BLaER1 treated with 17β-estradiol and CSF1 and Interleukin-3, amounts not matched to agents 10 nM and 100 nM (cell line): ENCODE data around the gene SPATA33.
A peak's percentile ranks its signal among the peaks of the same experiment; 100 is the strongest.
"Not testable (repeated sequence)": the region's sequence is repeated elsewhere in the genome, so short reads cannot be mapped to it uniquely, and the experiment has no call there.

Experiments used
- H3K27ac ChIP-seq, 11 experiments: shearing (Covaris generic); formaldehyde crosslinking; 2 replicates each; pipeline ENCODE4 v1.8.1; 2022
- H3K27me3 ChIP-seq, 11 experiments: shearing (Covaris generic); formaldehyde crosslinking; 2 replicates each; pipeline ENCODE4 v1.8.1; 2022
- H3K36me3 ChIP-seq, 11 experiments: shearing (Covaris generic); formaldehyde crosslinking; 2 replicates each; pipeline ENCODE4 v1.8.1; 2022
- H3K4me1 ChIP-seq, 10 experiments: shearing (Covaris generic); formaldehyde crosslinking; 2 replicates each; pipeline ENCODE4 v1.8.1; 2022
- H3K4me2 ChIP-seq, 11 experiments: shearing (Covaris generic); formaldehyde crosslinking; 2 replicates each; pipeline ENCODE4 v1.8.1; 2022
- H3K4me3 ChIP-seq, 10 experiments: shearing (Covaris generic); formaldehyde crosslinking; 2 replicates each; pipeline ENCODE4 v1.8.1; 2022
- H3K9ac ChIP-seq, 11 experiments: shearing (Covaris generic); formaldehyde crosslinking; 2 replicates each; pipeline ENCODE4 v1.8.1; 2022
- H3K9me3 ChIP-seq, 11 experiments: shearing (Covaris generic); formaldehyde crosslinking; replicated peaks in 1 of 11; 2 replicates each; pipeline ENCODE4 v1.8.1; 2022
- H4K20me1 ChIP-seq, 11 experiments: shearing (Covaris generic); formaldehyde crosslinking; 2 replicates each; pipeline ENCODE4 v1.8.1; 2022
- Cebpa-rat ChIP-seq, 11 experiments: shearing (Covaris generic); IDR thresholded peaks; 2 replicates each; pipeline ENCODE4 v1.8.1; 2022

SPATA33 gene

DNA sequence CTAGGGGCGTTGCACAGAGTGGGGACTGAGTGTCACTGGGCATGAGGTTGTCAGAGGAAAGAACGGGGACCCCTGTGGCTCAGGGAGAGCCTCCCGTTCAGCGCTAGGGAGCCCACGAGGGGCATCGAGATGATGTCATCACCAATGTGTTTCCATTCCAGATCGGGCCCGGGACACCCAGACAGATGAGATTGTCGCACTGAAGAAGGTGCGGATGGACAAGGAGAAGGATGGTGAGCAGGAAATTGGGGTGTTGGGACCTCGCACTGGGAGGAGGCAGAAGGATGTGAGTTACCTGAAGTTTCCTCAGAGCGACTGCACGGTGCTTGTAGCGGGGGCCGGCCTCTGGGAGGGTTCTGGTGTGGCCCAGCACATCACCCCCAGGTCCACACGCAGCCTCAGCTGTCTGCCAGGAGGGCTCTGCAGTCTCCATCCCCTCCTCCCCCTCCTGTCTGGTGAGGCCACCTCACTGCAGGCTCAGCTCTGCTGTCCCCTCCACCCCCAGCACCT lies 32.8 kb downstream of the SPATA33 start:
- Histone ChIP-seq H3K4me3 (no peak overlapping the region), H4K20me1 (peaks cover 3 to 76% (median 52%) of the 10 kb centered on the region in 11 experiments; a peak in 19 of 22 replicates), H3K9me3 (peaks cover 2 to 6% (median 5%) of the 10 kb centered on the region in 11 experiments; a peak in 21 of 22 replicates), H3K27ac (no peak overlapping the region), H3K36me3 (peaks cover 47 to 78% (median 70%) of the 10 kb centered on the region in 11 experiments), H3K27me3 (no peaks in the 10 kb centered on the region), H3K4me1 (peaks cover 14 to 67% (median 59%) of the 10 kb centered on the region in 10 experiments), H3K4me2 (no peak overlapping the region), H3K9ac (no peak overlapping the region)
- TF ChIP-seq Cebpa-rat (IDR thresholded peaks at IDR 0.05) = no peak

DNA sequence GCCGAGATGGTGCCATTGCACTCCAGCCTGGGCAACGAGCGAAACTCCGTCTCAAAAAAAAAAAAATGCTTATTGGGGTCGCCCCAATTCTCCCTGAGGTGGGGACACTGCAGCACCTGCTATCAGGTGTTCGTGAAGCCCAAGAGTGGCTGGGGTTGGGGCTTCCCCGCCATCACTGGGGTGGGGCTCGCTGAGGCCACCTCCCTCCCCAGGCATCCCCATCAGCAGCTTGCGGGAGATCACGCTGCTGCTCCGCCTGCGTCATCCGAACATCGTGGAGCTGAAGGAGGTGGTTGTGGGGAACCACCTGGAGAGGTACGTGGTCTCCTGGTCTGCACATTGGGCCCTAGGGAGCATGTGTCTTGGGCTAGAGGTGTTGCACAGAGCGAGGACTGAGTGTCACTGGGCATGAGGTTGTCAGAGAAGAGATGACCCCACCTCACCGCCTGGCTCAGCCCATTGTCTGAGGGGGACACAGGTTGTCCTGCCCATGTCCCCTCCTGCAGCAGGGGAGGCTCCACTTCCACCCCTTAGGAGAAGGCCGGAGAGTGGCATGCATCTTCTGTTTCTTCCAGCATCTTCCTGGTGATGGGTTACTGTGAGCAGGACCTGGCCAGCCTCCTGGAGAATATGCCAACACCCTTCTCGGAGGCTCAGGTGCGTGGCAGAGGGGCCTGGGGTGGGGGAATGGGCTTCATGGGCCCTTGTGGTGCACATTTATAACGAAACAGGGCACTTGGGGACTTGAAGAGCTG lies 33.8 kb downstream of the SPATA33 start:
- Histone ChIP-seq H3K9me3 (no peaks in the 10 kb centered on the region), H3K9ac (peak overlapping the region in 8 of 11 experiments; percentile 10 to 65 (median 32); a peak in 9 of 22 replicates), H3K4me1 (peaks cover 23 to 76% (median 68%) of the 10 kb centered on the region in 10 experiments), H3K36me3 (peaks cover 53 to 80% (median 72%) of the 10 kb centered on the region in 11 experiments), H4K20me1 (peaks cover 13 to 86% (median 62%) of the 10 kb centered on the region in 11 experiments; a peak in 21 of 22 replicates), H3K4me3 (no peak overlapping the region), H3K27me3 (no peaks in the 10 kb centered on the region), H3K4me2 (peak overlapping the region in 8 of 11 experiments; percentile 28 to 72 (median 59); a peak in 15 of 22 replicates), H3K27ac (peak overlapping the region in 3 of 11 experiments; percentile 28 to 35 (median 30); a peak in 2 of 22 replicates)
- TF ChIP-seq Cebpa-rat (IDR thresholded peaks at IDR 0.05) = no peak

DNA sequence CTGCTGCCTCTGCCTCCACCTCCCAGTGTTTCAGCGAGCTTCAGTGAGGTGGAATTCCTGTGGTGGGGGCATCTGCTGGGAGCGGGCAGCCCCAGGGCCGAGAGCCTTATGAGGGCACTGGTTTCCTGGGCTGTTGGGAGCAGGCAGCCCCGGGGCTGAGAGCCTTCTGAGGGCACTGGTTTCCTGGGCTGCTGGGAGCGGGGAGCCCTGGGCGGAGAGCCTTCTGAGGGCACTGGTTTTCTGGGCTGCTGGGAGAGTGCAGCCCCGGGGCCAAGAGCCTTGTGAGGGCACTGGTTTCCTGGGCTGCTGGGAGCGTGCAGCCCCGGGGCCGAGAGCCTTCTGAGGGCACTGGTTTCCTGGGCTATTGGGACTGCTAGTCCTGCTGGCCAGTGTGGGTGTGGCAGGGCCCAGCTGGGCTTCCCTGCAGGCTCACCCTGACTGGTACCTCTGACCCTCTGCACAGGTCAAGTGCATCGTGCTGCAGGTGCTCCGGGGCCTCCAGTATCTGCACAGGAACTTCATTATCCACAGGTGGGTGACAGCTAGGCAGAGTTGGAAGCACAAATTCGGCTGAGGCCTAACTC lies 34.4 kb downstream of the SPATA33 start:
- H3K27ac ChIP-seq = peak overlapping the region in 3 of 11 experiments; percentile 28 to 35 (median 30); a peak in 4 of 22 replicates
- TF ChIP-seq Cebpa-rat (IDR thresholded peaks at IDR 0.05) = no peak
- H3K4me3 ChIP-seq = no peak overlapping the region
- H3K9ac ChIP-seq = peak overlapping the region in 8 of 11 experiments; percentile 10 to 65 (median 32); a peak in 9 of 22 replicates
- peak overlapping the region in 8 of 11 experiments; percentile 28 to 72 (median 59); a peak in 14 of 22 replicates for H3K4me2 ChIP-seq
- no peaks in the 10 kb centered on the region for H3K27me3 ChIP-seq
- H3K36me3 ChIP-seq = peaks cover 57 to 86% (median 77%) of the 10 kb centered on the region in 11 experiments
- H4K20me1 ChIP-seq = peaks cover 20 to 91% (median 67%) of the 10 kb centered on the region in 11 experiments; a peak in 21 of 22 replicates
- no peaks in the 10 kb centered on the region for H3K9me3 ChIP-seq
- H3K4me1 ChIP-seq = peaks cover 29 to 83% (median 75%) of the 10 kb centered on the region in 10 experiments

DNA sequence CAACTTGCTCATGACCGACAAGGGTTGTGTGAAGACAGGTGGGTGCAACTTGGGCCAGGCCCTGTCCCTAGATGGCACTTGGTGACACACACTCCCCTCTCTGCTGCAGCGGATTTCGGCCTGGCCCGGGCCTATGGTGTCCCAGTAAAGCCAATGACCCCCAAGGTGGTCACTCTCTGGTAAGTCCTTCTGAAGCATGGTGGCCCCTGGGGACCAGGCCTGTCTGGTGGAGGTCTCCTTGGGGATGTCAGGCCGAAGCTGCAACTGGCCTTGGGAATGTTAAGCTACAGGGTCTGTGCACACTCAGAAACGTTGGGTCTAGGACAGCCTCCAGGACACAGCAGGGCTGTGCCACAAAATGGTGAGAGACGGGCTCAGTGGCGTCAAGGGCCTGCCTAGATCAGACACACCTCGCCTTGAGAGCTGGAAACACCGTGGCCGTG lies 35.7 kb downstream of the SPATA33 start:
- Histone ChIP-seq H3K4me1 (peaks cover 20 to 81% (median 67%) of the 10 kb centered on the region in 10 experiments), H3K4me3 (no peak overlapping the region), H3K36me3 (peaks cover 68 to 93% (median 86%) of the 10 kb centered on the region in 11 experiments), H3K4me2 (peak overlapping the region in 7 of 11 experiments; percentile 39 to 70 (median 57); a peak in 14 of 22 replicates), H3K9me3 (no peaks in the 10 kb centered on the region), H3K9ac (peak overlapping the region in 5 of 11 experiments; percentile 10 to 67 (median 37); a peak in 5 of 22 replicates), H3K27ac (no peak overlapping the region), H4K20me1 (peaks cover 31 to 91% (median 67%) of the 10 kb centered on the region in 11 experiments; a peak in 21 of 22 replicates), H3K27me3 (no peaks in the 10 kb centered on the region)
- TF ChIP-seq Cebpa-rat (IDR thresholded peaks at IDR 0.05) = no peak

DNA sequence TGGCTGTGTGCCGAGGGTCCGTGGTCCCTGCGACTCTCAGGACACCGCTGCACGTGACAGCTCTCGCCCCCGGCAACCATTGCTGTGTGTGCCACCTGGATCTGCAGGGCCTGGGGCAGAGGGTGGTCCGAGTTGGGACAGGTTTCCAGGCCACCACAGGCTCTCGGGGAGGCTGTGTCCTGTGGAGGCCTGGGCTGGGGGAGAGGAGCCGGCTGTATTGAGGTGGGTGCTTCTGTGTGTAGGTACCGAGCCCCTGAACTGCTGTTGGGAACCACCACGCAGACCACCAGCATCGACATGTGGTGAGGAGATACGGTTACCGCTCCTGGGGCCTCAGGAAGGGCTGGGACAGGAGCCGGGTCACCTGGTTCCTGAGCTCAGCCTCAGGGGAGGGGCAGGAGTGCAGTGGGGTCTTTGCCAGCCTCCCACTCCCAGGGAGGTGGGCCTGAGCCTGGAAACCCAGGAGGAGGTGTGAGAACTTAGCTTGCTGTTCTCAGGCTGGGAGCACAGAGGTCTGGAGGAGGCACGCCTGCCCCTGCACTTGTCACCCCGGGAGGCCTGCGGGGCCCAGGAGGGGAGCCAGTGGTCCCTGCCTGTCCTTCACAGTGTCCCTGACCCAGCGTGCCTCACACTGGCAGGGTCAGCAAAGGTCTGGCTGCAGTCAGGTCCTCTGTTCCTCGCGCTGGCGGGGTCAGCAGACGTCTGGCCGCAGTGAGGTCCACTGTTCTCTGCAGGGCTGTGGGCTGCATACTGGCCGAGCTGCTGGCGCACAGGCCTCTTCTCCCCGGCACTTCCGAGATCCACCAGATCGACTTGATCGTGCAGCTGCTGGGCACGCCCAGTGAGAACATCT lies 36.5 kb downstream of the SPATA33 start:
- peaks cover 17 to 73% (median 63%) of the 10 kb centered on the region in 10 experiments for H3K4me1 ChIP-seq
- no peaks in the 10 kb centered on the region for H3K27me3 ChIP-seq
- no peak for TF ChIP-seq Cebpa-rat (IDR thresholded peaks at IDR 0.05)
- peak overlapping the region in 2 of 11 experiments; percentile 14 to 28; a peak in 2 of 22 replicates for H3K27ac ChIP-seq
- peak overlapping the region in 8 of 11 experiments; percentile 8 to 67 (median 36); a peak in 13 of 22 replicates for H3K9ac ChIP-seq
- H3K4me3 ChIP-seq = no peak overlapping the region
- H4K20me1 ChIP-seq = peaks cover 35 to 90% (median 72%) of the 10 kb centered on the region in 11 experiments; a peak in 21 of 22 replicates
- no peaks in the 10 kb centered on the region for H3K9me3 ChIP-seq
- peak overlapping the region in 7 of 11 experiments; percentile 39 to 70 (median 57); a peak in 14 of 22 replicates for H3K4me2 ChIP-seq
- peaks cover 60 to 94% (median 78%) of the 10 kb centered on the region in 11 experiments for H3K36me3 ChIP-seq

DNA sequence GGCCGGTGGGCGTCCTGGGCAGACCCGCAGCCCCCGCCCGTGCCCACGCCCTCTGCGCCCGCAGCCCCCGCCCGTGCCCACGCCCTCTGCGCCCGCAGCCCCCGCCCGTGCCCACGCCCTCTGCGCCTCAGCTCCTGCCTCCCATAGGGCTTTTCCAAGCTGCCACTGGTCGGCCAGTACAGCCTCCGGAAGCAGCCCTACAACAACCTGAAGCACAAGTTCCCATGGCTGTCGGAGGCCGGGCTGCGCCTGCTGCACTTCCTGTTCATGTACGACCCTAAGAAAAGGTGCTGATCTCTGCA lies 37.1 kb downstream of the SPATA33 start:
- H3K27me3 ChIP-seq, H3K4me3 ChIP-seq, H3K9ac ChIP-seq, H3K9me3 ChIP-seq, H3K27ac ChIP-seq: not testable (repeated sequence)
- Histone ChIP-seq H3K4me1 (peaks cover 22 to 77% (median 66%) of the 10 kb centered on the region in 10 experiments), H3K4me2 (peak overlapping the region in 2 of 11 experiments; percentile 90 to 91; a peak in 2 of 22 replicates), H4K20me1 (peaks cover 41 to 93% (median 73%) of the 10 kb centered on the region in 11 experiments; a peak in 21 of 22 replicates), H3K36me3 (peaks cover 55 to 90% (median 72%) of the 10 kb centered on the region in 11 experiments)

DNA sequence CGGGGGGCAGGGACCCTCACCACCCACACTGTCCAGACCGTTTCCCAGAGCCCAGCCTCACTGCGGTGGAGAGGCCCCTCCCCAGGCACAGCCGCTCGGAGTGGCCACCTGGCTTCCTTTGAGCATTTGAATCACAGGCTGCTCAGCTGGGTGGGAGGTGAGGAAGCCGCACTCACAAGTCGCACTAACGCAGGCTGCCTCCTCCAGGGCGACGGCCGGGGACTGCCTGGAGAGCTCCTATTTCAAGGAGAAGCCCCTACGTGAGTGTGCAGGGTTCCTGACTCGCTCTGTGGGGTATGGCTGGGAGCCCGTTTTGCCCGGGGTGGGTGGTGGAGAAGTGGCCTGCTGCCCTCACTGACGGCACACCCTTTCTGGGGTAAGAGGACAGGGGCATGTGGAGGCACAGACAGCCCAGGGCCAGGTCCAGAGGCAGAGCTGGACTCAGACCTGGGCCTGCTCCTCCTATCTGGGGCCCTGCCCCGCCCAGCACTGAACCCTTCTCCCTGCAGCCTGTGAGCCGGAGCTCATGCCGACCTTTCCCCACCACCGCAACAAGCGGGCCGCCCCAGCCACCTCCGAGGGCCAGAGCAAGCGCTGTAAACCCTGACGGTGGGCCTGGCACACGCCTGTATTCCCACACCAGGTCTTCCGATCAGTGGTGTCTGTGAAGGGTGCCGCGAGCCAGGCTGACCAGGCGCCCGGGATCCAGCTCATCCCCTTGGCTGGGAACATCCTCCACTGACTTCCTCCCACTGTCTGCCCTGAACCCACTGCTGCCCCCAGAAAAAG lies 37.6 kb downstream of the SPATA33 start:
- Histone ChIP-seq H4K20me1 (peaks cover 43 to 95% (median 79%) of the 10 kb centered on the region in 11 experiments; a peak in 21 of 22 replicates), H3K4me1 (peaks cover 25 to 82% (median 71%) of the 10 kb centered on the region in 10 experiments), H3K4me3 (no peak overlapping the region), H3K27ac (no peak overlapping the region), H3K4me2 (peak overlapping the region in 9 of 11 experiments; percentile 58 to 91 (median 82); a peak in 16 of 22 replicates), H3K9ac (peak overlapping the region in 4 of 11 experiments; percentile 2 to 59 (median 36); a peak in 4 of 22 replicates), H3K27me3 (no peaks in the 10 kb centered on the region), H3K9me3 (no peaks in the 10 kb centered on the region), H3K36me3 (peaks cover 53 to 85% (median 68%) of the 10 kb centered on the region in 11 experiments)
- TF ChIP-seq Cebpa-rat (IDR thresholded peaks at IDR 0.05) = no peak
